ENCODE data around the gene LRP3.

Gene LRP3

GRCh38 chr19:33240181-33240771, 46.1 kb downstream of the LRP3 start:
- DNase-seq, result no peak

- no peak for DNase-seq
Measured at GRCh38 chr19:33241091-33241529, 47.0 kb downstream of the LRP3 start.

DNA sequence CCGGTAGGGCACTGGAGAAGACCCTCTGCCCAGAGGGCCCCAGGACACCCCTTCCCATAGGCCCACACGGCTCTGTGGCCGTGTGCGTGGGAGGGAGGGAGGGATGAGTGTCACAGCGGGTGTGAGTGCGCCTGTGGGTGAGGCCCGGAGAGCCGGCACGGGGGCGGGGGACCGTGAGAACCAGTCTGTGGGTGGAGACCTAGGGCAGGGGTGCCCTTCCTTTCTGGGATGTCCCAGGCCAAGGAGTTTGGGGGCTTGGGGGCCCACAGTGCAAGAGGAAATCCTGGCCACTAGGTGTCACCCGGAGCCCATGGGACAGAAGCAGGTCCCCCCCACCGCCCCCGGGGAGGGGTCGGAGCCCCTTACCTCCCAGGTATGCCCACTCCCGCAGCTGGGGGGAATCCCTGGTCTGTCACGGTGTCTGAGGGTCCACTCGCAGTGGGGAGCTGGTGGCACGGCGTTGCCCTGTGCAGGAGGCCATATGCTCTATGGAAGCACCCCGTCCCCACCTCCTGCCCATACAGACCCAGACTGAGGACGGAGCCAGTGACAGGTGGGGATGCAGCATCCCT, 47.5 kb downstream of the LRP3 start:
- peak; percentile 12 for DNase-seq

DNA sequence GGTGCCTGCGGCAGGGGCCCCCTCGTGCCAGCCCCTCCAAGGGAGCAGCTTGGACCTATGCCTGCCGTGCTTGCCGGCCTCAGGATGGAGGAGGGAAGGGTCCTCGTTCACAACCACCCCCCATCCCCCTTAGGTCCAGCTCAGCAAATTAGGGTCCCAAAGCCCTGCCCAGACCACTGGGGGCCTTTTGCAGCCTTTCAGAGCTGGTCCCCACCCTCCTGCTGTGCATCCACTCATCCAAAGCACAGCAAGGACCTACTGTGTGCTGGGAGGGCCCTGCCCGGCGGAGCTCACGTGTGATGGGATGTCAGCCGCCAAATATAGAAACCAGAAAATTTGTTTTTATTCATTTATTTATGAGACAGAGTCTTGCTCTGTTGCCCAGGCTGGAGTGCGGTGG, 48.0 kb downstream of the LRP3 start:
- no peak for DNase-seq

DNA sequence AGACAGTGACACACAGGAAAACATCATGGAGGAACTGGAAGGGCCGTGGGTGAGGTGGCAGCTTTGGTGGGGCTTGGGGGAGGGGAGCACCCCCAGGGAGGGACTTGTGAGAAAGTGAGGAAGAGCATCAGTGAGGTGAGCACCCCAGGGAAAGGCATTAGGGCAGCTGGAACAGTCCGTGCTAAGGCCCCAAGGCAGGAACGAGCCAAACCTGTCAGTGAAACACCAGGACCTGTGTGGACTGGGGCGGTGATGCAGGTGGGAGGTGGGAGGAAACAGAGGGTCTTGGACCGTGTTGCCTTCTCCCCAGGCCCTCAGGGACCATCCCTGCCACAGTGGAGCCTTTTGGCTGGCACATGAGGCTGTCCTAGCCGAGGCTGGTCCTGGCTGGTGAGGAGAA, 48.8 kb downstream of the LRP3 start:
- DNase-seq, result no peak

GRCh38 chr19:33245948-33246708, 52.0 kb downstream of the LRP3 start:
- no peak for DNase-seq

GRCh38 chr19:33246709-33247440, 52.7 kb downstream of the LRP3 start:
- DNase-seq, result no peak

DNA sequence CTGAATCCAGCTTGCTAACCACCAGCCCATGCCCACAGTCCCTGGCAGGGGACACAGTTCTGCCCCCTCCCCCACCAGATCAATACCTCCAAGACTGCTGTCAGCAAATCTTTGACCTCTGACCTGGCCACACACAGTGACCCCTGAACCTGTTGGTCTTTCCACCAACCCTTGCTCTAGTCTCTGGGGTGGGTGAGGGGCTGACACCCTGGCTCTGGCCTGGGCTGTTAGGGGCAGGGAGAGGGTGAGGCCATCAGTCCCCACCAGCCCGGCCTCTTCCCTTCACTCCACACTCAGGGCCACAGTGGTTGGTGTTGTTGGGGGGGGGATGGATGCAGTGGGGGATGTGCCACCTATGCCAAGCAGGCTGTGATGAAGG, 53.3 kb downstream of the LRP3 start:
- DNase-seq, result no peak

DNA sequence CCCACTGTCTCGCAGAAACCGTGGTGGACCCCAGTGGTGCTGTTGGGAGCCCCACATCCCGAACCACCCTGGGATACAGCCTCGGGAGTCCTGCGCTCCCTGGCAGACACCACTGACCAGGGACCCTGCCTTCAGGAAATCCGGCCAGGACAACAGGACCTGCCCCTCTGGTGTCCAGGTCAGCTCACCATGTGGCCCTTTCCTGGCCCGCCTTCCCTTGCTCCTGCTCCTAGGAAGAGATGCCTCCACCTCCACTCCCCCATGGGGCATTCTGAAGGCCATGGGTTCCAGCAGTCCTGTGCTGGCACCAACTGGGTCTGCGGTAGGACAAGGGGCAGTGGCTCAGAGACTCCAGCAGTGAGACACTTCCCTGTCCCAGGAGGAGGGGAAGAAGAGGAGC, 54.0 kb downstream of the LRP3 start:
- no peak for DNase-seq

DNA sequence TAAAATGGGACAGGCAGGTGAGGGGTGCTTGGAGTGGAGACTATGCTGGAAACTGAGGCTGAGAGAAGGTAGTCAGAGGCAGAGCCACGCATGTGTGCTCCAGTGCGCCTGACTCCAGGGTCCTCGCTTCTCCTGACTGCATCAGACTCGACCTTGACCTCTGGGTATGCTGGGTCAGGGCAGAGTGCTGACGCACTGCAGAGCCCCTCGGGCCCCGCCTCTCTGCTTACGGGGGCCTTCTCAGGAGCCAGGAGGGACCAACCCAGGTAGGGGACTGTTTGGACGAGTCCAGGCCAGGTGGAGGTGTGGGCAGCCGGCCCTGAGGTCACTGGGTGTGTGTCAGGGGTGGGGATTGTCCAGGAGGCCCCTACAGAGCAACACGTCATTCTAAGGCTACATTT, 54.4 kb downstream of the LRP3 start:
- no peak for DNase-seq

- no peak for DNase-seq
Measured at GRCh38 chr19:33248954-33249613, 55.0 kb downstream of the LRP3 start.

GRCh38 chr19:33249740-33250366, 55.7 kb downstream of the LRP3 start:
- no peak for DNase-seq

- DNase-seq, result no peak
Measured at GRCh38 chr19:33250500-33250899, 56.4 kb downstream of the LRP3 start.

- DNase-seq, result no peak
Measured at GRCh38 chr19:33251076-33251475, 56.9 kb downstream of the LRP3 start.

DNA sequence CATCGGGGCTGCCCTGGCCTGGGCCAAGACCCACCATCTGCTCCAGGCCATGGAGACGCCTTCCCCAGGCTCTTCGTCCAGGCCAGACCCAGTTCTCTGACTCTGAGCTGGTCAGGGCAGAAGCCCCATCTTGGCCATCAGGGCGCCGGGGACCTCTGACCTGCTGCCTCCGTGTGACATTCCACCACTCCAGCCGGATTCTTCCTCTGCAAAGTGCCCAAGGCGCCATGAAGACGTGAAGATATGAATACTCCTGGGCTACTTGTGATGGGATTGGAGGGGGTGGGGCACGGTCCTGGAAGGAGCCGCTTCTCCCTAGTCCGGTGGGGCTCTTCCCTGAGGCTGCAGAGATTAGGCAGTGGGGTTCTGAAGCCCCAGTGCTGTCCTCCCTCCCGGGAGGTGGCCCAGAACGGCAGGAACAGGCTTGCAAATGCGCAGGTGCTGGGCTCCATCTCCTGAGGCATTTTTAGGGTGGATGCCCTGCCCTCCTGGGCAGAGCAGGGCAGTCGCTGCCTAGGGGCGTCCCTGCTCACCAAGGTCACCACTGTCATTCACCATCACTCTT, 57.5 kb downstream of the LRP3 start:
- DNase-seq, result no peak

DNA sequence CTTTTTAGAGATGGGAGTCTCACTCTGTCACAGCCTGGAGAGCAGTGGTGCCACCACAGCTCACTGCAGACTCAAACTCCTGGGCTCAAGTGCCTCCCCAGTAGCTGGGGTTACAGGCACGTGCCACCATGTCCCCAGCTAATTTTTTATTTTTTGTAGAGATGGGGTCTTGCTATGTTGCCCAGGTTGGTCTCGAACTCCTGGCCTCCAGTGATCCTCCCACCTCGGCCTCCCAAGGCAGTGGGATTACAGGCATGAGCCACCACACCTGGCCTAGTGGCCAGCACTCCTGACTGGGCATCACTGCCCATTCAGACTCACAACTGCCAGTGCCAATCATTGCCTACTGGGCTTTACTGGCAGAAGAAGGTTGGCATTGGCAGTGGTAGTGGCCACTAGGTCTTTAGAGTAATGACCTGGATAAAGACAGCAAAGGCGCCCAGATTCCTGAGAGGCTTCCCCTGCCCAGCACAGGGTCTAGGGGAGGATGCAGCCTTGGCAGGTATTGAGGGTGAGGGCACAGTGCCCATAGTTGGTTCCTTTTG, 58.4 kb downstream of the LRP3 start:
- no peak for DNase-seq

DNA sequence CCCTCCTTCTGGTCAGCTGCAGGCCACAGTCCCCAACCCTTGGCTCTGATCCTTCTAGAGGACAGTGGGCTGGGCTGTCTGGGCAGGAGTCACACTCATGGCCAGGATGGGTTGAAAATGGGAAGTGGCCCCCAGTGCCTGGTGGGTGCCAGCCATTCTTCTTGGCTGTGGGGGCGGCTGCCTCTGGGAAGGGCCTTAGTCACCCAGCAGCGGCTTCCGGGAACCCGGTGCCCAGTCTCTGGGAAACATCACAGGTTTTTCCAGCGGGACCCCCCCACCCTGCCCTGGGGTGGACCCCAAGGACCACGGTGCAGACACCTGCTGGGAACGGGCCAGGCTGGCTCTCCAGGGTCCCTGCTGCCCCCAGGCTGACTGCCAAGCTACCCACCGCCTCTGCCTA, 58.8 kb downstream of the LRP3 start:
- no peak for DNase-seq

DNA sequence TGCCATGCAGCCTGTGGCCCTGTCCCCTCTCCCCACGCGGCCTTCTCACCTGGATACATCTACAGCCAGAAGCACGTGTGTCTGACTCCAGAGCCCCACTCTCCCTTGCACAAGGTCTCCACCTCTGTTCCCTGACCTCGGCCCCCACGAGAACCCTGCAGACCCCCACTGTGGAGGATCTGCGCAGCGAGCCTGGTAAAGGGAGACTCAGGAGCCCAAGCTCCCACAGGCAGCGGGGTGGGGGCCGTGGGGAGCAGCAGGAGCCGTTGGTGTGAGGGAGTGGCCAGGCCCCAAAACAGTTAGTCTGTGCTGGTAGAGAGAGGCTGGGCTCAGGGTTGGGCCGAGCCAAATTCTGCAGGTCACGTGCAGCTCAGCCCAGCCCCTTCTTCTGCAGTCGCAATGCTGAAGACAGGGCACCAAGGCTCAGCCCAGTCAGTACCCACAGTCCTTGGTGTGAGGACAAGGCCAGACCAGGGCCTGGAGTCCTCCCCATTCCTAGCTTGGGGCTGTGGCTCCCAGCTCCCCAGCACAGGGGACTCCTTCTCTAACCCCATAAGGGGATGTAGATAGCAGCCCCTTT, 60.2 kb downstream of the LRP3 start:
- no peak for DNase-seq

- no peak for DNase-seq
Measured at GRCh38 chr19:33255781-33256180, 61.7 kb downstream of the LRP3 start.

GRCh38 chr19:33256261-33256660, 62.1 kb downstream of the LRP3 start:
- DNase-seq, result no peak

GRCh38 chr19:33257828-33258227, 63.7 kb downstream of the LRP3 start:
- no peak for DNase-seq

Measured in activated CD4-positive, alpha-beta T cell treated with anti-CD3 and anti-CD28 coated beads, Interleukin-2, amount 50 U/mL, for 1 hour (primary cell).